ENCODE results near the gene TYRO3. TPM values are rescaled to one million over a fixed set of nuclear protein-coding genes. Genes with fewer than 3 reads are reported as not detected.

The TYRO3 gene
- total and polyA plus RNA-seq, 7 donors, result 1.4 to 6.6 (median 4.2) TPM

- TF ChIP-seq, protein P1, sequence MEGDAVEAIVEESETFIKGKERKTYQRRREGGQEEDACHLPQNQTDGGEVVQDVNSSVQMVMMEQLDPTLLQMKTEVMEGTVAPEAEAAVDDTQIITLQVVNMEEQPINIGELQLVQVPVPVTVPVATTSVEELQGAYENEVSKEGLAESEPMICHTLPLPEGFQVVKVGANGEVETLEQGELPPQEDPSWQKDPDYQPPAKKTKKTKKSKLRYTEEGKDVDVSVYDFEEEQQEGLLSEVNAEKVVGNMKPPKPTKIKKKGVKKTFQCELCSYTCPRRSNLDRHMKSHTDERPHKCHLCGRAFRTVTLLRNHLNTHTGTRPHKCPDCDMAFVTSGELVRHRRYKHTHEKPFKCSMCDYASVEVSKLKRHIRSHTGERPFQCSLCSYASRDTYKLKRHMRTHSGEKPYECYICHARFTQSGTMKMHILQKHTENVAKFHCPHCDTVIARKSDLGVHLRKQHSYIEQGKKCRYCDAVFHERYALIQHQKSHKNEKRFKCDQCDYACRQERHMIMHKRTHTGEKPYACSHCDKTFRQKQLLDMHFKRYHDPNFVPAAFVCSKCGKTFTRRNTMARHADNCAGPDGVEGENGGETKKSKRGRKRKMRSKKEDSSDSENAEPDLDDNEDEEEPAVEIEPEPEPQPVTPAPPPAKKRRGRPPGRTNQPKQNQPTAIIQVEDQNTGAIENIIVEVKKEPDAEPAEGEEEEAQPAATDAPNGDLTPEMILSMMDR (IDR thresholded peaks at IDR 0.05), result no peak
- no peak for TF ChIP-seq POLR2A (IDR thresholded peaks at IDR 0.05)
- no peak for TF ChIP-seq POLR2AphosphoS5 (IDR thresholded peaks at IDR 0.05)
- TF ChIP-seq EP300 (IDR thresholded peaks at IDR 0.05), result no peak
- no peaks in the 10 kb centered on the region for H3K36me3 ChIP-seq
- intact Hi-C loops (cut with DNase I), result loop anchor here (1.0 to 5.0 kb wide), 2 partner anchors 41 to 63 kb away; partner anchors contain the start of gene TYRO3
- no peaks in the 10 kb centered on the region for H3K9me3 ChIP-seq
- H3K4me1 ChIP-seq, result peaks cover 0 to 20% (median 8%) of the 10 kb centered on the region in 4 donors
- WGBS, 2 donors, result 14 to 21% methylated on average over 18 of the region's 18 CpGs
- no peak for DNase-seq
- H3K27ac ChIP-seq, result peak overlapping the region; percentile 71 to 82 (median 76)
- H3K4me3 ChIP-seq, result peak overlapping the region; percentile 28 to 68 (median 52)
- H3K27me3 ChIP-seq, result no peaks in the 10 kb centered on the region
These were observed 61.7 kb downstream of the TYRO3 start for GRCh38 chr15:41620536-41621199.

- intact Hi-C loops (cut with DNase I), result loop anchor here (1.0 to 5.0 kb wide), 2 partner anchors 40 to 64 kb away; partner anchors contain the start of gene TYRO3
- peaks cover 0 to 20% (median 8%) of the 10 kb centered on the region in 4 donors for H3K4me1 ChIP-seq
- 4 to 11% methylated on average over 104 of the region's 104 CpGs for WGBS, 2 donors
These were observed 62.5 kb downstream of the TYRO3 start for GRCh38 chr15:41621200-41622193.

DNA sequence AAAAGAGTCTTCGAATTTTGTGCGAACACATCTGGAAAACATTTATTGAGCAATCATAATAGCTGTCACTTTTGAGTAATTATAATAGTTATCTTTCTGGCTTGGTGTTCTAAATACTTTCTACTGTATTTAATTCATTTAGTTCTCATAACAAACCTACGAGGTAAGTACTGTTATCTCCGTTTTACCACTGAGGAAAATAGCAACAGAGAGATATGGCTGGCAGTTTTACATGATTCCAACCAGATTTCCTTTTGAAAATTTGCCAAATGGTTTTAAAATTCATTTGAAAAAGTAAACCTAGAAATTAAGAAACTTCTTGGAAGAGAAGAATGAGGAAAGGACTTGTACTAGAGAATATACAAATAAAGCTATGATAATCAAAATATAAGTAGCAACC lies 63.9 kb downstream of the TYRO3 start:
- 80 to 94% methylated on average over 4 of the region's 4 CpGs for WGBS, 2 donors

More at GRCh38 chr15:41621200-41622193, 62.5 kb downstream of the TYRO3 start:
- Histone ChIP-seq H3K4me3 (peak overlapping the region; percentile 28 to 68 (median 52)), H3K27me3 (no peaks in the 10 kb centered on the region), H3K9me3 (no peaks in the 10 kb centered on the region), H3K27ac (peak overlapping the region; percentile 71 to 82 (median 76)), H3K36me3 (no peaks in the 10 kb centered on the region)
- peak in 3 of 4 donors; percentile 6 to 61 (median 56) for TF ChIP-seq POLR2AphosphoS5 (IDR thresholded peaks at IDR 0.05)
- TF ChIP-seq, protein P1 (IDR thresholded peaks at IDR 0.05), result no peak
- no peak for TF ChIP-seq EP300 (IDR thresholded peaks at IDR 0.05)
- TF ChIP-seq POLR2A (IDR thresholded peaks at IDR 0.05), result no peak
- DNase-seq, result peak; percentile 92

GRCh38 chr15:41627203-41627602 lies 68.2 kb downstream of the TYRO3 start:
- no peak overlapping the region for H3K27ac ChIP-seq
- TF ChIP-seq, protein P1 (IDR thresholded peaks at IDR 0.05), result no peak
- TF ChIP-seq POLR2A (IDR thresholded peaks at IDR 0.05), result no peak
- no peak for TF ChIP-seq EP300 (IDR thresholded peaks at IDR 0.05)
- TF ChIP-seq POLR2AphosphoS5 (IDR thresholded peaks at IDR 0.05), result no peak
- no peaks in the 10 kb centered on the region for H3K27me3 ChIP-seq
- WGBS, 2 donors, result 95 to 100% methylated on average over 1 of the region's 1 CpG
- no peak for DNase-seq
- intact Hi-C loops (cut with DNase I), result no loop called here
- H3K4me3 ChIP-seq, result no peak overlapping the region
- peaks cover 0 to 4% (median 0%) of the 10 kb centered on the region in 4 donors for H3K4me1 ChIP-seq
- H3K36me3 ChIP-seq, result no peaks in the 10 kb centered on the region
- no peaks in the 10 kb centered on the region for H3K9me3 ChIP-seq

More for the DNA sequence above, 63.9 kb downstream of the TYRO3 start:
- Histone ChIP-seq H3K4me3 (no peak overlapping the region), H3K27me3 (no peaks in the 10 kb centered on the region), H3K9me3 (no peaks in the 10 kb centered on the region), H3K4me1 (peaks cover 0 to 20% (median 8%) of the 10 kb centered on the region in 4 donors), H3K27ac (peak overlapping the region in 2 of 4 donors; percentile 79 to 82), H3K36me3 (no peaks in the 10 kb centered on the region)
- no peak for TF ChIP-seq EP300 (IDR thresholded peaks at IDR 0.05)
- TF ChIP-seq POLR2A (IDR thresholded peaks at IDR 0.05), result no peak
- TF ChIP-seq, protein P1 (IDR thresholded peaks at IDR 0.05), result no peak
- no peak for TF ChIP-seq POLR2AphosphoS5 (IDR thresholded peaks at IDR 0.05)
- DNase-seq, result no peak
- intact Hi-C loops (cut with DNase I), result loop anchor here (5.0 kb wide), 1 partner anchor 66 kb away; the partner anchor contains the start of gene TYRO3
